Endothelial cell (in vitro differentiated cells): ENCODE data around the gene ABCG4. TPM values are rescaled to one million over a fixed set of nuclear protein-coding genes. Genes with fewer than 3 reads are reported as not detected.
A peak's percentile ranks its signal among the peaks of the same experiment; 100 is the strongest.

Source experiments
- DNase-seq: peaks from one replicate; pipeline ENCODE4 v3.0.0; 2021; ENCODE audit warnings: low spot score
- H3K27ac Mint-ChIP-seq: one replicate; pipeline ENCODE4 v1.8.0; 2021; ENCODE audit warnings: mixed read lengths, inconsistent platforms; ENCODE audit not compliant: unreplicated experiment
- H3K27me3 Mint-ChIP-seq: one replicate; pipeline ENCODE4 v1.8.0; 2021; ENCODE audit warnings: mild to moderate bottlenecking, moderate library complexity, mixed read lengths, inconsistent platforms; ENCODE audit not compliant: unreplicated experiment
- H3K36me3 Mint-ChIP-seq: one replicate; pipeline ENCODE4 v1.8.0; 2021; ENCODE audit warnings: mild to moderate bottlenecking, low read depth, mixed read lengths, inconsistent platforms; ENCODE audit not compliant: unreplicated experiment
- H3K4me1 Mint-ChIP-seq: one replicate; pipeline ENCODE4 v1.8.0; 2021; ENCODE audit warnings: mild to moderate bottlenecking, mixed read lengths, inconsistent platforms; ENCODE audit not compliant: unreplicated experiment
- H3K4me3 Mint-ChIP-seq: one replicate; pipeline ENCODE4 v1.8.0; 2021; ENCODE audit warnings: mild to moderate bottlenecking, mixed read lengths, inconsistent platforms; ENCODE audit not compliant: unreplicated experiment
- H3K9me3 Mint-ChIP-seq: one replicate; pipeline ENCODE4 v1.8.0; 2021; ENCODE audit warnings: mixed read lengths, inconsistent platforms; ENCODE audit not compliant: unreplicated experiment
- CTCF ChIP-seq: fragments of 200-600 bp; sonication (generic); IDR thresholded peaks from one replicate; pipeline ENCODE4 v1.5.0; 2021; ENCODE audit warnings: antibody characterized with exemption; ENCODE audit not compliant: unreplicated experiment
- total RNA-seq: library from RNA; stranded (reverse); fragmentation: NEBNext Ultra II Directional; extraction: Animal tissue kit (Norgen Biotek cat#: 25700); gene quantifications from one replicate; pipeline ENCODE4 v1.2.1, GENCODE V29; 2021; ENCODE audit not compliant: unreplicated experiment

ABCG4 gene
- total RNA-seq, 1 donor from 2014 or later = 0.10 TPM

DNA sequence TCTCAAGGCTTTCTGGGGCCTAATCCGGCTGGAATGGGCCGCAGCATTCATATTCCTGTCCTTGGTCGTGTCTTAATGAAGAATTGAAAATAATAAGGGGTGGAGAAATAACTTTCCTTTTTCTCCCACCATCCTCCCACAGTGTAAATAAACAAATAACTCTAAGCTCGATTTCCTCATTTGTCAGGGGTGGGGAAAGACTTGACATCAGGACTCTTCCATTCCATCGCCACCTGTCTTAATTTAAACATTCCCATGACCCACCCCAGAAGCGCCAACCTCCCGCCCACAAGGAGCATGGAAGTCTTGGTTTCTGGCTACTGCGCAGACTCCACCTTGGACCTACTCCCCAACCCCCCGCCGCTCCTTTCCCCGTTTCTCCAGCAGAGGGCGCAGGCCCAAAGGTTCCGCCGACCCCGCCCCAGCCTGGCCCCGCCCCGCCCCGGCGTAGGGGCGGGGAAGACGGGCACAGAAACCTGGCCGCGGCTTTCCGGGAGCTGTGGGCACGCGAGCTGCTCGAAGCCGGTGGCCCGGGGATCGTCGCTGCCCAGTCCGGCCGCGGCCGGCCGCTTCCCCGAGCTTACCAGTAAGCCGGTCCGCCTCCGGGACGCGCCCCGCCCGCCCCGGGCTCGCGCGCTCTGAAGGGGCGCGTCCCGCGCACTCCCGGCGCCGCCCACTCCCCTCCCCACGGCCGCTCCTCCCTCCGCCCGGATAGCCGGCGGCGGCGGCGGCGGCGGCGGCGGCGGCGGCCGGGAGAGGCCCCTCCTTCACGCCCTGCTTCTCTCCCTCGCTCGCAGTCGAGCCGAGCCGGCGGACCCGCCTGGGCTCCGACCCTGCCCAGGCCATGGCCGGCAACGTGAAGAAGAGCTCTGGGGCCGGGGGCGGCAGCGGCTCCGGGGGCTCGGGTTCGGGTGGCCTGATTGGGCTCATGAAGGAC lies 57.0 kb downstream of the ABCG4 start, which contains the start of gene CBL:
Gene CBL, plus strand, starts transcription at position 766 of the 937 bp plus-strand sequence. Its CDS starts 79 bp downstream, at position 845.
- Mint-ChIP-seq H3K36me3 (peaks cover 4% of the 10 kb centered on the region), H3K4me1 (peaks cover 14% of the 10 kb centered on the region), H3K4me3 (peak within 1 kb of the TSS; percentile 100), H3K27me3 (peaks cover 5% of the 10 kb centered on the region), H3K27ac (peak within 1 kb of the TSS; percentile 91), H3K9me3 (no peaks in the 10 kb centered on the region)
- peak; percentile 100 for DNase-seq
- peak; percentile 96 for TF ChIP-seq CTCF

DNA sequence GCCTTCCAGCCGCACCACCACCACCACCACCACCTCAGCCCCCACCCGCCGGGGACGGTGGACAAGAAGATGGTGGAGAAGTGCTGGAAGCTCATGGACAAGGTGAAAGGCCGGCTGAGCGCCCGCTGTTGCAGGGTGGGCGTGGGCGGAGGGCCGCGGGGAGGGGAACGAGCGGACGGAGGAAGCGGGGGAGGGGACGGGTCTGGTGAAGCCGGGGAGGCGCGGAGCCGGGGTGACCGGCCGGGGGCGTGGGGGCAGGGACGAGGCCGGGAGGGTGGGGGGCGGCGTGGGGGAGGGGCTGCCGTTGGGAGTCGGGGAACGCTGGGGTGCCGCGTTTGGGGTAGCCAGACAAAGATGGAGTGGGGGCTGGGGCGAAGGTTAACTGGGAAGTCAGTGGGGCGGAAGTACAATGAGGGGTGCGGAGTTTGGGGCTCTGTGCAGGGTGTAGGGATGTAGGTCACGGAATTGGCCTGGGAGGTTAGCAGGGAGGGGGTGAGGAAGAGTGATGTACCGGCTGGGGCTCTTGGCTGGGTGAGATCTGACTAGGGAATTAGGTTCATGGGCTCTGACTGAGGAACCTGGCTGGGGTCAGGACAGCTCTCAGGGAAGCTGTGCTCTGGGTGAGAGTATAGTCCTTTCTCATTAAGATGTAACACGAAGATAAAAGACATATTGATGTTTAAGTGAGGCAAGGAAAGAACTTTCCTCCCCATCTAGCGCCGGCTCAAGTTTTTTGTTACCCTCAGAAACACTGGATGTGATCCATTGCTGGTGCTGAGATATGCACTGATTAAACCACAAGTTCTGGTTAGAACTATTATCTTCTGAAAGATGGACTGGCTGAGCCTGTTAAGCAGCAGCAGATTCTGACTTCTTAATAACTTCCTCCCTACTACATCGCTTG lies 57.9 kb downstream of the ABCG4 start:
- H3K9me3 Mint-ChIP-seq = no peaks in the 10 kb centered on the region
- H3K4me1 Mint-ChIP-seq = peaks cover 14% of the 10 kb centered on the region
- DNase-seq = peak; percentile 60
- H3K36me3 Mint-ChIP-seq = peaks cover 4% of the 10 kb centered on the region
- peaks cover 5% of the 10 kb centered on the region for H3K27me3 Mint-ChIP-seq
- H3K4me3 Mint-ChIP-seq = peak overlapping the region; percentile 100
- peak overlapping the region; percentile 91 for H3K27ac Mint-ChIP-seq
- no peak for TF ChIP-seq CTCF

GRCh38 chr11:119207415-119207960 lies 58.6 kb downstream of the ABCG4 start:
- H3K4me1 Mint-ChIP-seq = peaks cover 14% of the 10 kb centered on the region
- H3K36me3 Mint-ChIP-seq = peaks cover 4% of the 10 kb centered on the region
- peak overlapping the region; percentile 100 for H3K4me3 Mint-ChIP-seq
- no peak for DNase-seq
- no peaks in the 10 kb centered on the region for H3K9me3 Mint-ChIP-seq
- H3K27ac Mint-ChIP-seq = no peak overlapping the region
- TF ChIP-seq CTCF = no peak
- H3K27me3 Mint-ChIP-seq = peaks cover 5% of the 10 kb centered on the region

DNA sequence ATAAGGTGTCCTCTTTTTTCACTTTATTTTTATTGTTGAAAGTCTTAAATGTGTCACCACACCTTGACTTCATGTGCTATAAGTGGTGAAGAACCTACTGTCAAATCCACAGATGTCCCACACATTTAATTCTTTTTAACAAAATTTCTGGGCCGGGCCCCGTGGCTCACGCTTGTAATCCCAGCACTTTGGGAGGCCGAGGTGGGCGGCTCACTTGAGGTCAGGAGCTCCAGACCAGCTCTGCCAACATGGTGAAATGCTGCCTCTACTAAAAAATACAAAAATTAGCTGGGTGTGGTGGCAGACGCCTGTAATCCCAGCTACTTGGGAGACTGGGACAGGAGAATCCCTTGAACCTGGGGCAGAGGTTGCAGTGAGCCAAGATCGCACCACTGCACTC lies 60.3 kb downstream of the ABCG4 start:
- peaks cover 5% of the 10 kb centered on the region for H3K27me3 Mint-ChIP-seq
- no peak overlapping the region for H3K27ac Mint-ChIP-seq
- no peak overlapping the region for H3K4me3 Mint-ChIP-seq
- DNase-seq = no peak
- TF ChIP-seq CTCF = no peak
- H3K36me3 Mint-ChIP-seq = peaks cover 4% of the 10 kb centered on the region
- H3K4me1 Mint-ChIP-seq = peaks cover 20% of the 10 kb centered on the region
- H3K9me3 Mint-ChIP-seq = no peaks in the 10 kb centered on the region
